ENCODE measurements around the gene OR8G1. TPM values are rescaled to one million over a fixed set of nuclear protein-coding genes. Genes with fewer than 3 reads are reported as not detected.
"Not testable (repeated sequence)": the region's sequence is repeated elsewhere in the genome, so short reads cannot be mapped to it uniquely, and the experiment has no call there.

OR8G1 gene
- total RNA-seq, 1 donor from 2014 or later, result 1.9 TPM

GRCh38 chr11:124233376-124233775 lies 7.5 kb upstream of the OR8G1 start:
- no peak for DNase-seq (ENCODE audit: low spot score)

DNA sequence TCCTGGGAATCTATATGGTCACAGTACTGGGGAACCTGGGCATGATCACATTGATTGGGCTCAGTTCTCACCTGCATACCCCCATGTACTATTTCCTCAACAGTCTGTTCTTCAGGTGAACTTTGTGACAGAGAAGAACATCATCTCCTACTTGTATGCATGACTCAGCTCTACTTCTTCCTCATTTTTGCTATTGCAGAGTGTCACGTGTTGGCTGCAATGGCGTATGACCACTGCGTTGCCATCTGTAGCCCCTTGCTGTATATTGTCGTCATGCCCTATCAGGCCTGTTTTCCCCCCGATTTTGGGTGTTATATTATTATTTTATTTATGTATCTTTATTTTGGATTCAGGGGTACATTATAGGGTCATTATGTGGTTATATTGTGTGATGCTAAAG lies 2.4 kb upstream of the OR8G1 start:
- no peak for DNase-seq (ENCODE audit: low spot score)

GRCh38 chr11:124249869-124250268 lies 9.0 kb downstream of the OR8G1 start:
- not testable (repeated sequence) for DNase-seq (ENCODE audit: low spot score)

GRCh38 chr11:124256076-124256475 lies 15.2 kb downstream of the OR8G1 start, which contains the start of gene OR8G5:
Gene OR8G5, plus strand, starts transcription at chr11:124256376. Its CDS starts 8,556 bp downstream, at chr11:124264932.
- DNase-seq (ENCODE audit: low spot score), result no peak

- DNase-seq (ENCODE audit: low spot score), result not testable (repeated sequence)
Observed at GRCh38 chr11:124265041-124265440, 24.1 kb downstream of the OR8G1 start.

- not testable (repeated sequence) for DNase-seq (ENCODE audit: low spot score)
Observed at GRCh38 chr11:124270886-124271285, 30.0 kb downstream of the OR8G1 start.

DNA sequence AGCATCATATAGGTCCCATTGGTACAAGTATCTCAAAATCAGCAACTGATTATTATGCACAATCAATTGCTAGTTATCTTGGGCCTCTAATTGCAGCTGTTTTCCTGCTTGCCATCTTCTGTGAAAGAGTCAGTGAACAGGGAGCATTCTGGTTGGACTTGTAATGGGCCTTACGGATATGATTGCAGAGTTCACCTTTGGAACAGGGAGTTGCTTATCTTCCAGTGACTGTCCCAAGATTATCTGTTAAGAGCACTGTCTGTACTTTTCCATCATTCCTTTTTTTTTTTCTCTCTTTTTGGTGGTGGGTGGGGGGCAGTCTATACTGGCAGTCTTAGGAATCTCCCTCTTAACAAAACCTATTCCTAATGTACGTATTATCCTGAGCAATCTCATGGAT lies 33.1 kb downstream of the OR8G1 start:
- DNase-seq (ENCODE audit: low spot score), result no peak

DNA sequence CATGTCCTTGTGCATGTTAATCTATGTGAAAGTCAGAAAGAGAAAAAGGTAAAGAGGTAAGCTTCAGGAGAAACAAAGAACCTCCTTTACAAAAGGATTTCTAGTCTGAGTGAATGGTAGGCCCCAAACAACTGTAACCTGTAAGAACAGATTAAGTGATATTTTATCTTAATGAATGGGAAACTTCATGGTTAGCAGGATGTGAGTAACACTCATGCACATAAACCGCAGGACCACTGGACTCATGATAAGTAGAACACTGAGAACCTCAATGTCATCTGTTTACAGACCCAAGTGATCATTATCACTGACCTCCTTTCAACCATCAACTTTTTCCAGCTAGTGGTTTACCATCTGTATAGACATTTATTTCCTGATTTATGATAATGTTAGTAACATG lies 35.2 kb downstream of the OR8G1 start:
- DNase-seq (ENCODE audit: low spot score), result no peak

GRCh38 chr11:124277207-124277606 lies 36.3 kb downstream of the OR8G1 start:
- DNase-seq (ENCODE audit: low spot score), result no peak

GRCh38 chr11:124277804-124278203 lies 36.9 kb downstream of the OR8G1 start:
- DNase-seq (ENCODE audit: low spot score), result no peak

DNA sequence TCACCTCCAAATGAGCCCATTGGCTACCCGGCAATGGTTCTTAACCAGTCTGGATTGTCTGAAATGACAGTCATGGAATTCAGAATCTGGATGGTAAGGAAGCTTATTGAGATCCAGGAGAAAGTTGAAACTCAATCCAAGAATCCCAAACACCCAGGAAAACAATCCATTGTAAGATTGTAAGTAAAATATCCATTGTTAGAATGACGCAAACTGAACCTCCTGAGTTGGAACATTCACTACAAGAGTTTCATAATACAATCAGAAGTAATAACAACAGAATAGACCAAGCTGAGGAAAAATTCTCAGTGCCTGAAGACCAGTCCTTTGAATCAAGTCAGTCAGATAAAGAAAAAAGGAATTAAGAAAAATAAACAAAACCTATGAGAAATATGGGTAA lies 37.4 kb downstream of the OR8G1 start:
- DNase-seq (ENCODE audit: low spot score), result no peak

GRCh38 chr11:124285610-124286344 lies 44.9 kb downstream of the OR8G1 start:
- DNase-seq (ENCODE audit: low spot score), result no peak

DNA sequence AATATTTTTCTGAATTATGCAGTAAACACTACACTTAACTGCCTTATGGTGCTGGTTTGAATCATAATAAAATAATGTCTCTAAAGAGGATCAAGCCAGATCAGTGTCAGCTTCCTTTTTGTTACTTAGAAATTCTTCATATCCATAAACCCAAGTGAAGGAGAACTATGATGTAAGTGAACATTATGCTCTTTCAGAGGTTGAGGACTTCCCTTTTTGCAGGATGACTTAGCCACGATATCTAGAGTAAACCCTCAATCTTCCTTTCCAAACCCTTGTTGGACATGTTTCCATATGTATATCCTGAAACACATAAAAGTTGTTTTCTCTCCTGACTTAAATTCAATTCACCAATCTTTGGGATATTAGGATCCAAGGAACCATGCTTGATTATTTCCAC lies 53.8 kb downstream of the OR8G1 start:
- DNase-seq (ENCODE audit: low spot score), result peak; percentile 17

- DNase-seq (ENCODE audit: low spot score), result no peak
Observed at GRCh38 chr11:124296016-124296415, 55.1 kb downstream of the OR8G1 start.

DNA sequence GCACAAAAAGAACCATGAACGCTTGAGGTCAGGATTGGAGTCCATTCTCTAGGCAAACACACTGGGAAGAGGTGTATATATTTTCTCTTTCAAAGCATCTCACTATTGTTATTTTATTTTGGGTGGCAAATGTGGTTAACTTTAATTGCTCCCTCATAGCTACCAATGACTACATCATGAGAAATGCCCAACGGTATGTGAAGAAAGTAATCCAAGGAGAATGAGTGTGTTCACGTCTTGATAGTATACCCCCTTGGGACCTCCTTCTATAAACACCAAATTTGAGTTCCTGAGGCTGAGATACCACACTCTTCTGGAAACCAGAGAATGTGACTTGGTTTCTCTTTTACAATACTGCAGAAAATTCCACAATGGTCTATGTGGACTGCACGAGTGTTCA lies 57.0 kb downstream of the OR8G1 start:
- DNase-seq (ENCODE audit: low spot score), result no peak

DNA sequence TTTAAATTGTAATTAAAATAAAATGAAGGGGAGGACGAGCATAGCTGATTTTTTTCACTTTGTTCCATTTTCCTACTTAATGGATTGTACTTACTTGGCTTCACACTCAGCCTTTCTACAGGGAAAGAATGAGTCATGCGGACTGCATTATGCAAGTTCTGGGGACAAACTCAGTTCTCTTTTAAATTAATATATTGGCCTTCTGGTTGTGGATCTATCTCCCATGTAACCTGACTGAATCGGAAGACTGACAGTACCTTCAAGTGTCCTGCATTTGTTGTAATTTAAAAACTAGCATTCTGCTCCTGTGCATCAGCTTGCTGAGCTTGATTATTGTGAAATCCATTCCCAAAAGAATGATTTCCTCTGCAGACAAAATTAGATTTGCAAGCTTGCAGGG lies 60.7 kb downstream of the OR8G1 start:
- DNase-seq (ENCODE audit: low spot score), result peak; percentile 31

GRCh38 chr11:124302347-124303125 lies 61.6 kb downstream of the OR8G1 start:
- no peak for DNase-seq (ENCODE audit: low spot score)

Other genes with a start within 250 kb of the OR8G1 start
- 1.9 TPM for gene OR10G6, start 245.9 kb upstream of the OR8G1 start, total RNA-seq (ENCODE audit: insufficient read depth, low replicate concordance)
- 2.4 TPM for gene OR10G4, start 228.1 kb upstream of the OR8G1 start, total RNA-seq (ENCODE audit: insufficient read depth, low replicate concordance)
- 5.3 TPM for gene OR10G9, start 218.1 kb upstream of the OR8G1 start, total RNA-seq (ENCODE audit: insufficient read depth, low replicate concordance)
- gene OR10G8, start 214.3 kb upstream of the OR8G1 start, total RNA-seq (ENCODE audit: insufficient read depth, low replicate concordance), result not detected
- 4.1 TPM for gene OR10G7, start 199.8 kb upstream of the OR8G1 start, total RNA-seq (ENCODE audit: insufficient read depth, low replicate concordance)
- gene VWA5A, start 125.6 kb upstream of the OR8G1 start, total RNA-seq (ENCODE audit: insufficient read depth, low replicate concordance), result 19.7 TPM
- 0.24 TPM for gene OR10D3, start 57.8 kb upstream of the OR8G1 start, total RNA-seq (ENCODE audit: insufficient read depth, low replicate concordance)
- not detected for gene OR8G5, start 15.3 kb downstream of the OR8G1 start, total RNA-seq (ENCODE audit: insufficient read depth, low replicate concordance)
- 7.9 TPM for gene OR8D1, start 72.9 kb downstream of the OR8G1 start, total RNA-seq (ENCODE audit: insufficient read depth, low replicate concordance)
- gene OR8D2, start 79.1 kb downstream of the OR8G1 start, total RNA-seq (ENCODE audit: insufficient read depth, low replicate concordance), result 1.4 TPM
- not detected for gene OR8B2, start 143.4 kb downstream of the OR8G1 start, total RNA-seq (ENCODE audit: insufficient read depth, low replicate concordance)
- not detected for gene OR8B3, start 157.9 kb downstream of the OR8G1 start, total RNA-seq (ENCODE audit: insufficient read depth, low replicate concordance)
- gene OR8B4, start 183.8 kb downstream of the OR8G1 start, total RNA-seq (ENCODE audit: insufficient read depth, low replicate concordance), result not detected
- gene OR8B8, start 204.6 kb downstream of the OR8G1 start, total RNA-seq (ENCODE audit: insufficient read depth, low replicate concordance), result 4.6 TPM

All from umbilical cord (tissue), 2 donors.